ENCODE data around the gene PHYKPL.

DNA sequence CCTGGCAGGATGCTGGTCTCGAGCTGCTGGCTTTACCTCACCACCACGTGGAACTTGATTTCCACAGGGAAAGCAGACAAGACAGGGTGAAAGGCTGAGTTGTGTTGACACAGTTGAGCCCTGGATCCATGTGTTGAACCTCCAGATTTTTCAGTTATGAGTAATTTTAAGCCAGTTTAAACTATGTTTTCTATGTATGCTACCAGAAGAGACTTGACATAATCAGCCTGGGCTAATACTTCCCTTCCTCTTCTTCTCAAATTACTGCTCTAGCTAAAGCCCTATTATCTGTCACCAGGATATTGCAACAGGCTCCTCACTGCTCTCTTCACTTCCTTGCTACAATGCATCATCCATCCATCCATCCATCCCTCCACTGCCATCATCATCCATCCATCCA lies 12.0 kb upstream of the PHYKPL start:
- TF ChIP-seq, protein P1, sequence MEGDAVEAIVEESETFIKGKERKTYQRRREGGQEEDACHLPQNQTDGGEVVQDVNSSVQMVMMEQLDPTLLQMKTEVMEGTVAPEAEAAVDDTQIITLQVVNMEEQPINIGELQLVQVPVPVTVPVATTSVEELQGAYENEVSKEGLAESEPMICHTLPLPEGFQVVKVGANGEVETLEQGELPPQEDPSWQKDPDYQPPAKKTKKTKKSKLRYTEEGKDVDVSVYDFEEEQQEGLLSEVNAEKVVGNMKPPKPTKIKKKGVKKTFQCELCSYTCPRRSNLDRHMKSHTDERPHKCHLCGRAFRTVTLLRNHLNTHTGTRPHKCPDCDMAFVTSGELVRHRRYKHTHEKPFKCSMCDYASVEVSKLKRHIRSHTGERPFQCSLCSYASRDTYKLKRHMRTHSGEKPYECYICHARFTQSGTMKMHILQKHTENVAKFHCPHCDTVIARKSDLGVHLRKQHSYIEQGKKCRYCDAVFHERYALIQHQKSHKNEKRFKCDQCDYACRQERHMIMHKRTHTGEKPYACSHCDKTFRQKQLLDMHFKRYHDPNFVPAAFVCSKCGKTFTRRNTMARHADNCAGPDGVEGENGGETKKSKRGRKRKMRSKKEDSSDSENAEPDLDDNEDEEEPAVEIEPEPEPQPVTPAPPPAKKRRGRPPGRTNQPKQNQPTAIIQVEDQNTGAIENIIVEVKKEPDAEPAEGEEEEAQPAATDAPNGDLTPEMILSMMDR (IDR thresholded peaks at IDR 0.05): no peak
- TF ChIP-seq POLR2AphosphoS5 (IDR thresholded peaks at IDR 0.05) (no peak), POLR2A (IDR thresholded peaks at IDR 0.05) (no peak), EP300 (IDR thresholded peaks at IDR 0.05) (no peak)
